Measurements from ENCODE around the gene GRIK4. TPM values are rescaled to one million over a fixed set of nuclear protein-coding genes. Genes with fewer than 3 reads are reported as not detected.

Gene GRIK4
- total RNA-seq, 1 donor from 2014 or later, result 0.52 TPM

GRCh38 chr11:120925944-120926343 lies 414.4 kb downstream of the GRIK4 start:
- no peak overlapping the region for H3K4me3 ChIP-seq (ENCODE audit: low read length in 3 of 3)
- no peaks in the 10 kb centered on the region for H3K36me3 ChIP-seq (ENCODE audit: control insufficient read depth in 3 of 3, insufficient read depth in 3 of 3, low read length in 3 of 3)
- H3K27ac ChIP-seq (ENCODE audit: low read depth, low read length), result no peak overlapping the region
- no peak overlapping the region for H3K9ac ChIP-seq (ENCODE audit: low read depth in 1 of 3, low read length in 3 of 3)
- no peaks in the 10 kb centered on the region for H3K4me1 ChIP-seq (ENCODE audit: control insufficient read depth in 3 of 3, insufficient read depth in 3 of 3, low read length in 3 of 3)
- H3K9me3 ChIP-seq (ENCODE audit: control insufficient read depth in 3 of 3, low read length in 3 of 3), result no peaks in the 10 kb centered on the region
- no peaks in the 10 kb centered on the region for H3K27me3 ChIP-seq (ENCODE audit: control insufficient read depth in 3 of 3, insufficient read depth in 3 of 3, low read length in 3 of 3)

- H3K27ac ChIP-seq (ENCODE audit: low read depth, low read length), result no peak overlapping the region
- no peak overlapping the region for H3K4me3 ChIP-seq (ENCODE audit: low read length in 3 of 3)
- H3K4me1 ChIP-seq (ENCODE audit: control insufficient read depth in 3 of 3, insufficient read depth in 3 of 3, low read length in 3 of 3), result no peaks in the 10 kb centered on the region
- H3K9me3 ChIP-seq (ENCODE audit: control insufficient read depth in 3 of 3, low read length in 3 of 3), result no peaks in the 10 kb centered on the region
- H3K9ac ChIP-seq (ENCODE audit: low read depth in 1 of 3, low read length in 3 of 3), result no peak overlapping the region
- H3K27me3 ChIP-seq (ENCODE audit: control insufficient read depth in 3 of 3, insufficient read depth in 3 of 3, low read length in 3 of 3), result peaks cover 0 to 2% (median 2%) of the 10 kb centered on the region in 3 donors
- H3K36me3 ChIP-seq (ENCODE audit: control insufficient read depth in 3 of 3, insufficient read depth in 3 of 3, low read length in 3 of 3), result no peaks in the 10 kb centered on the region
Measured at GRCh38 chr11:120928627-120929026, 417.1 kb downstream of the GRIK4 start.

- no peak overlapping the region for H3K4me3 ChIP-seq (ENCODE audit: low read length in 3 of 3)
- H3K27me3 ChIP-seq (ENCODE audit: control insufficient read depth in 3 of 3, insufficient read depth in 3 of 3, low read length in 3 of 3), result peaks cover 0 to 3% (median 2%) of the 10 kb centered on the region in 3 donors
- no peaks in the 10 kb centered on the region for H3K4me1 ChIP-seq (ENCODE audit: control insufficient read depth in 3 of 3, insufficient read depth in 3 of 3, low read length in 3 of 3)
- H3K27ac ChIP-seq (ENCODE audit: low read depth, low read length), result no peak overlapping the region
- H3K9ac ChIP-seq (ENCODE audit: low read depth in 1 of 3, low read length in 3 of 3), result no peak overlapping the region
- H3K9me3 ChIP-seq (ENCODE audit: control insufficient read depth in 3 of 3, low read length in 3 of 3), result no peaks in the 10 kb centered on the region
- H3K36me3 ChIP-seq (ENCODE audit: control insufficient read depth in 3 of 3, insufficient read depth in 3 of 3, low read length in 3 of 3), result no peaks in the 10 kb centered on the region
Measured at GRCh38 chr11:120929090-120929489, 417.5 kb downstream of the GRIK4 start.

GRCh38 chr11:120929664-120930154 lies 418.2 kb downstream of the GRIK4 start:
- Histone ChIP-seq H3K27ac (ENCODE audit: low read depth, low read length) (no peak overlapping the region), H3K36me3 (ENCODE audit: control insufficient read depth in 3 of 3, insufficient read depth in 3 of 3, low read length in 3 of 3) (no peaks in the 10 kb centered on the region), H3K9ac (ENCODE audit: low read depth in 1 of 3, low read length in 3 of 3) (no peak overlapping the region), H3K4me1 (ENCODE audit: control insufficient read depth in 3 of 3, insufficient read depth in 3 of 3, low read length in 3 of 3) (no peaks in the 10 kb centered on the region), H3K9me3 (ENCODE audit: control insufficient read depth in 3 of 3, low read length in 3 of 3) (no peaks in the 10 kb centered on the region), H3K4me3 (ENCODE audit: low read length in 3 of 3) (no peak overlapping the region), H3K27me3 (ENCODE audit: control insufficient read depth in 3 of 3, insufficient read depth in 3 of 3, low read length in 3 of 3) (peaks cover 5% of the 10 kb centered on the region in 3 donors)

- H3K27ac ChIP-seq (ENCODE audit: low read depth, low read length), result no peak overlapping the region
- no peaks in the 10 kb centered on the region for H3K36me3 ChIP-seq (ENCODE audit: control insufficient read depth in 3 of 3, insufficient read depth in 3 of 3, low read length in 3 of 3)
- no peak overlapping the region for H3K4me3 ChIP-seq (ENCODE audit: low read length in 3 of 3)
- H3K9me3 ChIP-seq (ENCODE audit: control insufficient read depth in 3 of 3, low read length in 3 of 3), result no peaks in the 10 kb centered on the region
- peaks cover 5 to 8% (median 7%) of the 10 kb centered on the region in 3 donors for H3K27me3 ChIP-seq (ENCODE audit: control insufficient read depth in 3 of 3, insufficient read depth in 3 of 3, low read length in 3 of 3)
- H3K4me1 ChIP-seq (ENCODE audit: control insufficient read depth in 3 of 3, insufficient read depth in 3 of 3, low read length in 3 of 3), result no peaks in the 10 kb centered on the region
- H3K9ac ChIP-seq (ENCODE audit: low read depth in 1 of 3, low read length in 3 of 3), result no peak overlapping the region
Measured at GRCh38 chr11:120931057-120931779, 419.7 kb downstream of the GRIK4 start.

GRCh38 chr11:120932305-120932915 lies 420.9 kb downstream of the GRIK4 start:
- no peaks in the 10 kb centered on the region for H3K36me3 ChIP-seq (ENCODE audit: control insufficient read depth in 3 of 3, insufficient read depth in 3 of 3, low read length in 3 of 3)
- H3K9me3 ChIP-seq (ENCODE audit: control insufficient read depth in 3 of 3, low read length in 3 of 3), result no peaks in the 10 kb centered on the region
- H3K27me3 ChIP-seq (ENCODE audit: control insufficient read depth in 3 of 3, insufficient read depth in 3 of 3, low read length in 3 of 3), result peaks cover 5 to 8% (median 7%) of the 10 kb centered on the region in 3 donors
- H3K4me3 ChIP-seq (ENCODE audit: low read length in 3 of 3), result no peak overlapping the region
- H3K27ac ChIP-seq (ENCODE audit: low read depth, low read length), result no peak overlapping the region
- H3K4me1 ChIP-seq (ENCODE audit: control insufficient read depth in 3 of 3, insufficient read depth in 3 of 3, low read length in 3 of 3), result no peaks in the 10 kb centered on the region
- H3K9ac ChIP-seq (ENCODE audit: low read depth in 1 of 3, low read length in 3 of 3), result no peak overlapping the region

GRCh38 chr11:120936356-120936755 lies 424.8 kb downstream of the GRIK4 start:
- Histone ChIP-seq H3K4me1 (ENCODE audit: control insufficient read depth in 3 of 3, insufficient read depth in 3 of 3, low read length in 3 of 3) (no peaks in the 10 kb centered on the region), H3K4me3 (ENCODE audit: low read length in 3 of 3) (no peak overlapping the region), H3K9ac (ENCODE audit: low read depth in 1 of 3, low read length in 3 of 3) (no peak overlapping the region), H3K27ac (ENCODE audit: low read depth, low read length) (no peak overlapping the region), H3K36me3 (ENCODE audit: control insufficient read depth in 3 of 3, insufficient read depth in 3 of 3, low read length in 3 of 3) (no peaks in the 10 kb centered on the region), H3K27me3 (ENCODE audit: control insufficient read depth in 3 of 3, insufficient read depth in 3 of 3, low read length in 3 of 3) (peaks cover 5 to 16% (median 11%) of the 10 kb centered on the region in 3 donors), H3K9me3 (ENCODE audit: control insufficient read depth in 3 of 3, low read length in 3 of 3) (no peaks in the 10 kb centered on the region)

GRCh38 chr11:120937501-120937900 lies 426.0 kb downstream of the GRIK4 start:
- Histone ChIP-seq H3K27me3 (ENCODE audit: control insufficient read depth in 3 of 3, insufficient read depth in 3 of 3, low read length in 3 of 3) (peaks cover 5 to 18% (median 11%) of the 10 kb centered on the region in 3 donors), H3K27ac (ENCODE audit: low read depth, low read length) (no peak overlapping the region), H3K4me1 (ENCODE audit: control insufficient read depth in 3 of 3, insufficient read depth in 3 of 3, low read length in 3 of 3) (no peaks in the 10 kb centered on the region), H3K9ac (ENCODE audit: low read depth in 1 of 3, low read length in 3 of 3) (no peak overlapping the region), H3K4me3 (ENCODE audit: low read length in 3 of 3) (no peak overlapping the region), H3K36me3 (ENCODE audit: control insufficient read depth in 3 of 3, insufficient read depth in 3 of 3, low read length in 3 of 3) (no peaks in the 10 kb centered on the region), H3K9me3 (ENCODE audit: control insufficient read depth in 3 of 3, low read length in 3 of 3) (no peaks in the 10 kb centered on the region)

GRCh38 chr11:120938260-120938659 lies 426.7 kb downstream of the GRIK4 start:
- no peaks in the 10 kb centered on the region for H3K4me1 ChIP-seq (ENCODE audit: control insufficient read depth in 3 of 3, insufficient read depth in 3 of 3, low read length in 3 of 3)

GRCh38 chr11:120940160-120940848 lies 428.8 kb downstream of the GRIK4 start:
- Histone ChIP-seq H3K4me3 (ENCODE audit: low read length in 3 of 3) (no peak overlapping the region), H3K4me1 (ENCODE audit: control insufficient read depth in 3 of 3, insufficient read depth in 3 of 3, low read length in 3 of 3) (no peaks in the 10 kb centered on the region), H3K36me3 (ENCODE audit: control insufficient read depth in 3 of 3, insufficient read depth in 3 of 3, low read length in 3 of 3) (no peaks in the 10 kb centered on the region), H3K27me3 (ENCODE audit: control insufficient read depth in 3 of 3, insufficient read depth in 3 of 3, low read length in 3 of 3) (peaks cover 0 to 11% (median 3%) of the 10 kb centered on the region in 3 donors), H3K9me3 (ENCODE audit: control insufficient read depth in 3 of 3, low read length in 3 of 3) (peaks cover 0 to 3% (median 0%) of the 10 kb centered on the region in 3 donors), H3K9ac (ENCODE audit: low read depth in 1 of 3, low read length in 3 of 3) (no peak overlapping the region), H3K27ac (ENCODE audit: low read depth, low read length) (no peak overlapping the region)

More at GRCh38 chr11:120938260-120938659, 426.7 kb downstream of the GRIK4 start:
- H3K9me3 ChIP-seq (ENCODE audit: control insufficient read depth in 3 of 3, low read length in 3 of 3), result no peaks in the 10 kb centered on the region
- no peak overlapping the region for H3K27ac ChIP-seq (ENCODE audit: low read depth, low read length)
- H3K27me3 ChIP-seq (ENCODE audit: control insufficient read depth in 3 of 3, insufficient read depth in 3 of 3, low read length in 3 of 3), result peaks cover 5 to 18% (median 11%) of the 10 kb centered on the region in 3 donors
- no peak overlapping the region for H3K4me3 ChIP-seq (ENCODE audit: low read length in 3 of 3)
- H3K36me3 ChIP-seq (ENCODE audit: control insufficient read depth in 3 of 3, insufficient read depth in 3 of 3, low read length in 3 of 3), result no peaks in the 10 kb centered on the region
- H3K9ac ChIP-seq (ENCODE audit: low read depth in 1 of 3, low read length in 3 of 3), result no peak overlapping the region

All from skeletal muscle tissue (tissue), 4 donors.